ENCODE results near the gene SMURF1.
"Not testable (repeated sequence)": the region's sequence is repeated elsewhere in the genome, so short reads cannot be mapped to it uniquely, and the experiment has no call there.

The SMURF1 gene

GRCh38 chr7:99050971-99051370 lies 92.9 kb downstream of the SMURF1 start:
- no peak for DNase-seq (ENCODE audit: low read depth)

DNA sequence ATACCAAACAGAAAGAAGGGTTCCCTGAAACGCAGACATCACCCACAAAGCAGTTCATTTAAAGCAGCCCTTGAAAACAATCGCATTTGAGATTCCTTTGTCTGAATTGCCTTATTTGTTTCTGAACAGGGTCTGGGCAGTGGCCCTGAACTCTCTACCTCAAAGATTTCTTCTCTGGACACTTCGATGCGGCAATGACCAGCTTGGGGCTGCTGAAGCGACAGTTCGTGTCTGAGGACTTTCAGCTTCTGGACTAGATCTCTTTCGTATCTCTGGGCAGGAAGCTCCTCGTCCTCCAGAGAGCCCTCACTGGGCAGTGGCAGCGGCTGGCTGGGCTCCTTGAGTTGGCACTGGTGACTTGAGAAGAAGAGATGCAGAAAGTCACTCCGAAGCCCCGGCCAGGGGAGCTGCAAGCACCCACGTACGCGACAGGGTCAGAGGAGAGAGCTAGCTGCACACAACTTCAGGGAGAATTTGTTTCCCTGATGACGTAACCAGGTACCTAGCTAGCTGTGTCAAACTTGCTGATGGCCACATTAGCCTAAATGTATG lies 96.3 kb downstream of the SMURF1 start:
- no peak for DNase-seq (ENCODE audit: low read depth)

DNA sequence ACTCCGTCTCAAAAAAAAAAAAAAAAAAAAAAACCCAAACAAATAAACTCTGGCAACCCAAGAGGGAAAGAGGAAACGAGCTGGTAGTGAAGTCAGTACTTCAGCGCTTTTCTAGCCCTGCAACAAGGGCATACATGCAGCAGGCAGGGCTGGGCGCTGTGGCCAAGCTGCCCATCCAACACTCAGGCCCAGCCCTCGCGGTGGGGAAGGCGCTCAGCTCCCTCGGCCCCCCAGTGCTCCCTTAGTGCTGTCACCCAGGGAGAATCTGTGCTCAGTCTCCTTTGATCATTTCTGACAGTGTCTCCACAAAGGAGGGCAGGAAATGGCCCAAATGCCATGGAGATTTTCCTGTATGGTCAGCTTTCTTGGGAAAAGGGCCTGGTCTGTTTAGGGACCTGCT lies 97.2 kb downstream of the SMURF1 start:
- no peak for DNase-seq (ENCODE audit: low read depth)

DNA sequence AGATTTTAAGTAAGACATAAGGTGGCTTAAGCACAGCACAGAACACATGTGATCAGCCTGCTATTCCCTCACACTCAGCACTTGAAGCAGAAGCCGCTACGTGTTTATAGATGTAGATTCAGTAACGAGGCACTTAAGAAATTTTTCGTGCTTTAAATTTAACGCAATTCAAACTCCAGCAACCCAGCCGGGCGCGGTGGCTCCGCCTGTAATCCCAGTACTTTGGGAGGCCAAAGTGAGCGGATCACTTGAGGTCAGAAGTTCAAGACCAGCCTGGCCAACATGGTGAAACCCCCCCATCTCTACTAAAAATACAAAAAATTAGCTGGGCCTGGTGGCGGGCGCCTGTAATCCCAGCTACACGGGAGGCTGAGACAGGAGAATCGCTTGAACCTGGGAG lies 97.6 kb downstream of the SMURF1 start:
- DNase-seq (ENCODE audit: low read depth) = not testable (repeated sequence)

- DNase-seq (ENCODE audit: low read depth) = not testable (repeated sequence)
Measured at GRCh38 chr7:99044858-99045257, 99.0 kb downstream of the SMURF1 start.

- DNase-seq (ENCODE audit: low read depth) = no peak
Measured at GRCh38 chr7:99042957-99043356, 101.0 kb downstream of the SMURF1 start.

GRCh38 chr7:99041526-99041925 lies 102.4 kb downstream of the SMURF1 start:
- DNase-seq (ENCODE audit: low read depth) = no peak

DNA sequence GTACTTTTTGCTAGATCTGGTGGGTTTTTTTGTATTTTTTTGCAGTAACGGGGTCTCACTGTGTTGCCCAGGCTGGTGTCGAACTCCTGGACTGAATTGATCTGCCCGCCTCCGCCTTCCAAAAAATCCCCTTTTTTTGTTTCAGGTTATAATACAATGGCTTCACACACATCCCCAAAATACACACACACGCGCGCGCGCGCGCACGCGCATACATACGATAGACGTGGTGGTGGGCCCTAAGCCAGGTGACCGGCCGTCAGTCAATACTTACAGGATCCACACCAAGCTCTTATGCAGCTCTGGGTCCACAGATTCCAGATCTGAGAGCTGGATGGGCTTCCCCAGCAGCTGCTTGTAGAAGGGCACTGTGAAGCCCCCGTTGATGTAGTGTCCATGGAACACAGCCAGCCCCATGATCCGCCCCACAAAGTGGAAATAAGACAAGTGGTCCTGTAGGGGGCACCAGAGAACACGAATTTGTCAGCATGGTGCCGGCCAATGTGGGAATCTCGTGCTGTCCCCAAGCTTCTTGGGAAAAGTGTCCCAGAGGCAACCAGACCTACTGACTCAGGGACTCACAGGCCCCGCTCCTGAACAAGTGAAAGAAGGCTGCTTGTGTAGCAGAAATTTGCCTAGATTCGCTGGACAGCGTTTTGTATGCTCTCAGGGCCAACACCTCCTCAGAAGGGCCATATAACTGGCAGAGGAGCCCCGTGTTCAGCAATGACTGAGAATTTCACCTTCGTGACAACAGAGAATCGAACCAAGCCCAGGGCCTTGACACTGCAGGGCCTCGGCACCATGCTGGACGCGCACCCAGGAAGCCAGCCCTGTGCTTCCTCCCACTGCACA lies 103.6 kb downstream of the SMURF1 start:
- peak; percentile 49 for DNase-seq (ENCODE audit: low read depth)

GRCh38 chr7:99039384-99039891 lies 104.5 kb downstream of the SMURF1 start:
- DNase-seq (ENCODE audit: low read depth) = no peak

DNA sequence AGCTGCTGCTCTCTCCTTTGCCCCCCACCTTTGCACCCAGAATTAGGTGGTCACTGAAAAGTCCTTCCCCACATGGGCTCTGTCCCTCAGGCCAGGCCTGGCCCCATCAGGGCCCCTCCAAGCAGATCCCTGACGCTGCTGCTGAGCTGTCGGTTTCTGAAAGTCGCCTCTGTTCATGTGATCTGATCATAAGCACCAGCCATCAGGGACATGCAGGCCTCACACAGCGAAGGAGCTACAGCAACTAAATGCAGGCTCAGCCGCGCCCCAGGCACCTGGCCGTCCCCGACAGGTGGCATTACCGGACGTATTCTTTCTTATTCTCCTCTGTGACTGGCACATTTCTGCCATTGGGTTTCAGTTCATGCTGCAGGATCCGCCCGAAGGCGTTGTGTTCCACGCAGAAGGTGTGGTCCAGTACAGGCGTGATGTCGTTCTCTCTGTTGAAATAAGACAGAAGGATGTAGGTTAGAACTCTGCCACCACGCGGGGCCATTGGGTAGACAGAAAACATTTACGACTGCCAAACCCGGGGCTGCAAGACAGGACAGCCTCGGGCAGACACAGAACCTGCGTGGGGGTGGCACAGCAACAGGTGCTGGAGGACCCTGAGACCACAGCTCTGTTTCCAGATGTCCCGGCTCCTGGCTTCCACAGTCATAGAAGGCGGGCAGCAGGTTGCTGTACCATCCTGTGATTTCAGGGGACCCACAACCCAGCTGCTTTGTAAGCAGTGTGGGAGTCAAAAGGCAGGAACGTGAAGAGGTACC lies 105.6 kb downstream of the SMURF1 start:
- no peak for DNase-seq (ENCODE audit: low read depth)

- DNase-seq (ENCODE audit: low read depth) = no peak
Measured at GRCh38 chr7:99037327-99037940, 106.5 kb downstream of the SMURF1 start.

GRCh38 chr7:99036546-99037111 lies 107.3 kb downstream of the SMURF1 start:
- DNase-seq (ENCODE audit: low read depth) = no peak

- no peak for DNase-seq (ENCODE audit: low read depth)
Measured at GRCh38 chr7:99035723-99036545, 108.0 kb downstream of the SMURF1 start.

- no peak for DNase-seq (ENCODE audit: low read depth)
Measured at GRCh38 chr7:99034932-99035722, 108.8 kb downstream of the SMURF1 start.

DNA sequence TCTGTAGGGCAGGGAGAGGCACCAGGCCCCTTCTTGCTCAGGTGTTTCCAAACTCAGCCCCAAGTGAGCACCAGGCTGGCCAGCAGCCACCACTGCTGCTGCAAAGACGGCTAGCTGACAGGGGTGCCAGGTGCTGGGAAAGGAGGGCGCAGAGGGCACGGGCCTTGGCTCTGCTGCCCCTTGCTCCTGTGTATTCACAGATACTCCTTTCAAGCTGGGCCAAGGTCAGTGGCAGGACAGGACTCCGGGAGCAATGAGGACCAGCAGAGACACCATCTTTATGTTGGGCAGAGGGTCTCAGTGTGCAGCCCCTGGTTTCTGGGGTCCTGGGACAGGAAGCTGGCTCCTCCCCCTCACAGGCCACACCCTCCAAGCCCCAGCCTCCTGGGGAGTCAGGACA lies 110.1 kb downstream of the SMURF1 start:
- no peak for DNase-seq (ENCODE audit: low read depth)

DNA sequence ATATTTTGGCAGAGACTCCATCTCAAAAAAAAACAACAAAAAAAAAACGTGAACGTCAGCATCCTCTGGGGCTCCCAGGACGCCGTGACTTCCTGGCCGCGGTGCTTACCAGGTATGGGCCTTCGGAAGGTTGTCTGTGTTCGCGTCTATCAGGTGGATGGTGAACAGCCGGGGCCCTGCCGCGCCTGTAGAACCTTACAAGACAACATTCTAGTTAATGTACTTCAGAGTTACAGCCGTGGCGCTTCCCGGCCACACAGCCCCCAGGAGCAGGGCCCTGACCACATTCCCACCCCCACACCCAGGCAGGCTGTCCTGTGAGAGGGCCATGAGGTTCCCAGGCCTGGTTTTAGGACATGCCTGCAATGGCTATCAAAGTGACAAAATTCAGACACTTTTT lies 111.0 kb downstream of the SMURF1 start:
- DNase-seq (ENCODE audit: low read depth) = no peak

GRCh38 chr7:99031496-99031895 lies 112.4 kb downstream of the SMURF1 start:
- DNase-seq (ENCODE audit: low read depth) = no peak

DNA sequence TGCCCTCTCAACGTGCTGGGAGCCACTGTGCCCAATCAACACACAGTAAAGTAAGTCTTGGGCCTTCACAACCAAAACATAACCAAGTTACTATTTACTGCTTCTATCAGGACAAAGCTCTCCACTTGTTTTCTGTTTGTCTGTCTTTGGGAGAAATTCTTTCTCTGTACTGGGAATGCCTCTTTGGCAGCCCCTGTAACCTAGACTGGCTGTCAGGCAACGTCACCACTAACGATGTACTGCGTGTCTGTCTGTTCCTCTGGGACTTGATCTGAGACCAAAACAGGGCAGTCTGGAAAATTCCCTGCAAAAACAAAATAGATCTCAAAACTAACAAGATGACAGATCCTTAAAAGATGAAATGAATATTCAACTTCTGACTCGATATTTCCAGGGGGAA lies 113.0 kb downstream of the SMURF1 start:
- no peak for DNase-seq (ENCODE audit: low read depth)

DNA sequence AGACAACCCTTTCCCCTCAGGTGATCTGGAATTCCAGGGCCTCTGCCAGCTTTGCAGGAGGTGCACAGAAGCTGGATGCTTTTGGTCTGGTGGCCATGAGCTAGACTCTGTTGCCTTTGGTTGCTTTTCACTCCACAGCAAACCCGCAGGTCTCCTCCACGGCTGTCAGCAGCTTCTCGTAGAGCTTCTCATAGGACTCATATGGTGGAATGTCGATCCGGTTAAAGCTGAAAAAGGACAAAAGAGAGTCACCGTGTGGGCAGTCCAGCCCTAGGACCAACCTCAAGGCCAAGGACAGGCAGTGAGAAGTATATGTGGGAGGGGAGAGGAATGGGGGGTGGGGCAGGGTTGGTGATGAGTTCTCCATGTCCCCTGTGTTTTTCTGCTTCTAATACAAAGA lies 113.5 kb downstream of the SMURF1 start:
- no peak for DNase-seq (ENCODE audit: low read depth)
